GM23248 (cell line): ENCODE measurements around the gene TIAM2. TPM values are rescaled to one million over a fixed set of nuclear protein-coding genes. Genes with fewer than 3 reads are reported as not detected.

ENCODE experiments used
- DNase-seq: peaks from one replicate; pipeline ENCODE4 v3.0.0-alpha.2; 2015
- H2AFZ ChIP-seq: fragments of 200-600 bp; sonication (generic); 2 replicates; pipeline ENCODE4 v1.6.1; 2016; ENCODE audit warnings: antibody characterized with exemption
- H3F3A ChIP-seq: fragments of 200-600 bp; sonication (generic); 2 replicates; pipeline ENCODE4 v1.6.1; 2016; ENCODE audit warnings: mild to moderate bottlenecking, antibody characterized with exemption, mixed run types; ENCODE audit not compliant: insufficient read depth
- H3K27ac ChIP-seq: fragments of 200-600 bp; sonication (generic); 2 replicates; pipeline ENCODE4 v1.5.1; 2016; ENCODE audit warnings: mild to moderate bottlenecking
- H3K27me3 ChIP-seq: fragments of 200-600 bp; sonication (generic); replicated peaks from 2 replicates; pipeline ENCODE4 v1.6.1; 2016; ENCODE audit warnings: mild to moderate bottlenecking; ENCODE audit not compliant: insufficient read depth
- H3K36me3 ChIP-seq: fragments of 200-600 bp; sonication (generic); 2 replicates; pipeline ENCODE4 v1.6.1; 2016; ENCODE audit warnings: low read depth, mild to moderate bottlenecking
- H3K4me1 ChIP-seq: fragments of 200-600 bp; sonication (generic); 2 replicates; pipeline ENCODE4 v1.6.1; 2016; ENCODE audit warnings: mild to moderate bottlenecking; ENCODE audit not compliant: insufficient read depth
- H3K4me2 ChIP-seq: fragments of 200-600 bp; sonication (generic); one replicate; pipeline ENCODE4 v1.6.1; 2016; ENCODE audit warnings: mild to moderate bottlenecking; ENCODE audit not compliant: unreplicated experiment
- H3K4me3 ChIP-seq: fragments of 200-600 bp; sonication (generic); 2 replicates; pipeline ENCODE4 v1.5.1; 2016; ENCODE audit warnings: mild to moderate bottlenecking
- H3K79me2 ChIP-seq: fragments of 200-600 bp; sonication (generic); 2 replicates; pipeline ENCODE4 v1.6.1; 2016; ENCODE audit warnings: mild to moderate bottlenecking; ENCODE audit not compliant: insufficient read depth
- H3K9ac ChIP-seq: fragments of 200-600 bp; sonication (generic); 2 replicates; pipeline ENCODE4 v1.6.1; 2016; ENCODE audit warnings: mild to moderate bottlenecking
- H3K9me2 ChIP-seq: fragments of 200-600 bp; sonication (generic); 2 replicates; pipeline ENCODE4 v1.6.1; 2016; ENCODE audit warnings: mixed run types, mild to moderate bottlenecking, moderate library complexity; ENCODE audit not compliant: insufficient read depth
- H3K9me3 ChIP-seq: fragments of 200-600 bp; sonication (generic); one replicate; pipeline ENCODE4 v1.6.1; 2017; ENCODE audit warnings: low read depth
- H4K20me1 ChIP-seq: fragments of 200-600 bp; sonication (generic); 2 replicates; pipeline ENCODE4 v1.6.0; 2016; ENCODE audit not compliant: insufficient read depth
- EZH2 ChIP-seq: fragments of 200-600 bp; sonication (generic); IDR thresholded peaks from 2 replicates; pipeline ENCODE4 v1.6.1; 2018; ENCODE audit warnings: antibody characterized with exemption, mild to moderate bottlenecking; ENCODE audit not compliant: insufficient read depth, poor library complexity, severe bottlenecking
- EZH2phosphoT487 ChIP-seq: fragments of 200-600 bp; sonication (generic); IDR thresholded peaks from 2 replicates; pipeline ENCODE4 v1.6.1; 2018; ENCODE audit warnings: antibody characterized with exemption, moderate library complexity, mild to moderate bottlenecking, low read depth; ENCODE audit not compliant: insufficient read depth
- WGBS, 2 experiments: methylation state at CpG; one replicate each; pipeline ENCODE4 v1.1.6; 2015 to 2017; ENCODE audit warnings: low lambda C conversion rate in 2 of 2, low coverage in 1 of 2; ENCODE audit errors: missing lambda C conversion rate in 2 of 2; 5-methylcytosine and 5-hydroxymethylcytosine counted together
- in situ Hi-C: fragments of 300-500 bp; cut with MboI; formaldehyde crosslinking; loops from 2 replicates; pipeline ENCODE4 v1.15.0; 2020
- polyA plus RNA-seq: library from polyadenylated mRNA; unstranded; fragments of >200 nt; fragmentation: Nextera tagmentation; extraction: Ambion mirVana; gene quantifications from 2 replicates; pipeline ENCODE4 v1.2.1, GENCODE V29; 2016
- total RNA-seq: library from RNA; depleted of rRNA; stranded (reverse); fragments of >200 nt; shearing (Covaris generic); gene quantifications from 2 replicates; pipeline ENCODE4 v1.2.3, GENCODE V29; 2014

TIAM2 gene
- total and polyA plus RNA-seq, 2 experiments from 2014 or later = 2.4 to 2.6 TPM

DNA sequence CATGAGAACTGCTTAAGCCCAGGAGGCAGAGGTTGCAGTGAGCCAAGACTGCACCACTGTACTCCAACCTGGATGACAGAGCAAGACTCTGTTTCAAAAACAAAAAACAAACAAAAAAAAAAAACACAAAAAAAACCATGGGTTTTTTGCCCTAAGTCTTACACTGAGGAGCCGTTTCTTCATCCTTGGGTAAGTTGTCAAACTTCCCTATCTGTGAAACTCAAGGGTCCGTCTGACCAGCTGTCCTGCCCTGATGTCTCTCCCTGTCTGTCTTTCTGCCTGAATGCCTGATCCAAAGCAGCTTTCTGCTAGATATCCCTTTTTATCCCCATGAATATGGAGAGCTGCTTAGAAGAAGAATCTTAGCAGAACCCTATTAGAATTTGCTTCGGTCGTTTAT lies 227.4 kb downstream of the TIAM2 start:
- 95 to 98% methylated on average over 4 of the region's 4 CpGs for WGBS, 2 experiments
- no peaks in the 10 kb centered on the region for H3K27me3 ChIP-seq

GRCh38 chr6:155223646-155224451 lies 228.7 kb downstream of the TIAM2 start:
- Histone ChIP-seq H3K79me2 (no peaks in the 10 kb centered on the region), H3K9ac (no peak overlapping the region), H3K27ac (peak overlapping the region; percentile 34), H3K36me3 (no peaks in the 10 kb centered on the region), H3F3A (peaks cover 10% of the 10 kb centered on the region; the same call in 1 of the 2 replicates), H2AFZ (no peak overlapping the region), H3K9me2 (no peaks in the 10 kb centered on the region), H3K27me3 (no peaks in the 10 kb centered on the region), H3K9me3 (no peaks in the 10 kb centered on the region), H3K4me2 (no peak overlapping the region), H4K20me1 (no peaks in the 10 kb centered on the region), H3K4me1 (peaks cover 11% of the 10 kb centered on the region), H3K4me3 (no peak overlapping the region)
- TF ChIP-seq EZH2phosphoT487 (no peak), EZH2 (no peak)
- WGBS, 2 experiments = 72% methylated on average over 12 of the region's 12 CpGs
- in situ Hi-C loops = no loop called here
- peak; percentile 91 for DNase-seq

More for the DNA sequence above, 227.4 kb downstream of the TIAM2 start:
- H3K79me2 ChIP-seq = no peaks in the 10 kb centered on the region
- no peaks in the 10 kb centered on the region for H3K9me3 ChIP-seq
- peaks cover 10% of the 10 kb centered on the region; the same call in 1 of the 2 replicates for H3F3A ChIP-seq
- H4K20me1 ChIP-seq = no peaks in the 10 kb centered on the region
- in situ Hi-C loops = no loop called here
- no peak overlapping the region for H3K4me3 ChIP-seq
- no peak overlapping the region for H2AFZ ChIP-seq
- H3K9ac ChIP-seq = no peak overlapping the region
- H3K27ac ChIP-seq = no peak overlapping the region
- no peak overlapping the region for H3K4me2 ChIP-seq
- peaks cover 11% of the 10 kb centered on the region; the same call in 1 of the 2 replicates for H3K4me1 ChIP-seq
- DNase-seq = no peak
- TF ChIP-seq EZH2 (no peak), EZH2phosphoT487 (no peak)
- no peaks in the 10 kb centered on the region for H3K36me3 ChIP-seq
- H3K9me2 ChIP-seq = no peaks in the 10 kb centered on the region

DNA sequence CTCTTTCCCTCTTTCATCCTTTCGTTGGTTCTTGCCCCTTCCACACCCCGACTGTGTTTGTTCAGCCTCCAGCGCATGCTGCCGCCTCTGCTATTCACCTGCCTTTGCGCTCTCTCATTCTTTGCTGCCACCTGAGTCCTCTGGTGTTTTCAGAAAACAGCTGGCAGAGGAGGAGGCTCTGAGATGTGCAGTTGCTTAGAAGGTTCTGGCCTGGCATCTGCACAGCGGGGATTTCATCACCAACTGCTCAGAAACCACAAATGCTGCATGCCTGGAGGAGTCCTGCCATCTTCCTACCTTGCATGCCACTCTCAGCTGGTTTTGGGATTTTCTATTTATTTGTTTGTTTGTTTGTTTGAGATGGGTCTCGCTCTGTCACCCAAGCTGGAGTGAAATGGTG lies 229.5 kb downstream of the TIAM2 start:
- H3K36me3 ChIP-seq = no peaks in the 10 kb centered on the region
- H3K9me3 ChIP-seq = no peaks in the 10 kb centered on the region
- peak overlapping the region; percentile 12; the same call in 1 of the 2 replicates for H3K27ac ChIP-seq
- H3K9ac ChIP-seq = no peak overlapping the region
- DNase-seq = peak; percentile 29
- peaks cover 10% of the 10 kb centered on the region; the same call in 1 of the 2 replicates for H3F3A ChIP-seq
- H3K4me2 ChIP-seq = no peak overlapping the region
- H3K4me1 ChIP-seq = peaks cover 11% of the 10 kb centered on the region
- no peaks in the 10 kb centered on the region for H3K9me2 ChIP-seq
- no peaks in the 10 kb centered on the region for H3K79me2 ChIP-seq
- no peak overlapping the region for H3K4me3 ChIP-seq
- no peak overlapping the region for H2AFZ ChIP-seq
- TF ChIP-seq EZH2 = no peak
- TF ChIP-seq EZH2phosphoT487 = no peak
- no peaks in the 10 kb centered on the region for H4K20me1 ChIP-seq
- WGBS, 2 experiments = 97 to 98% methylated on average over 7 of the region's 7 CpGs
- no peaks in the 10 kb centered on the region for H3K27me3 ChIP-seq
- in situ Hi-C loops = no loop called here

GRCh38 chr6:155227046-155227445 lies 231.9 kb downstream of the TIAM2 start:
- WGBS, 2 experiments = 96 to 98% methylated on average over 4 of the region's 4 CpGs
- Histone ChIP-seq H3K36me3 (no peaks in the 10 kb centered on the region), H2AFZ (no peak overlapping the region), H3K9me2 (no peaks in the 10 kb centered on the region), H3K27me3 (no peaks in the 10 kb centered on the region), H3K4me2 (no peak overlapping the region), H3F3A (peaks cover 10% of the 10 kb centered on the region; the same call in 1 of the 2 replicates), H3K9me3 (no peaks in the 10 kb centered on the region), H3K4me1 (peaks cover 11% of the 10 kb centered on the region), H3K79me2 (no peaks in the 10 kb centered on the region), H3K27ac (no peak overlapping the region), H4K20me1 (no peaks in the 10 kb centered on the region), H3K4me3 (no peak overlapping the region), H3K9ac (no peak overlapping the region)
- DNase-seq = no peak
- no peak for TF ChIP-seq EZH2phosphoT487
- no peak for TF ChIP-seq EZH2
- in situ Hi-C loops = no loop called here
